RWPE2 (cell line): ENCODE results near the gene KRTAP24-1.

Source experiments
- ATAC-seq: fragments of 200-7000 bp; cut with Tn5 transposase; 3 replicates; pipeline ENCODE4 v1.9.1; 2021; ENCODE audit warnings: low read depth
- DNase-seq: peaks from one replicate; pipeline ENCODE4 v3.0.0-alpha.2; 2020; ENCODE audit warnings: low spot score
- H3K27ac ChIP-seq: fragments of 450-650 bp; 2 replicates; pipeline ENCODE4 v1.5.1; 2017; ENCODE audit warnings: mild to moderate bottlenecking; ENCODE audit not compliant: poor library complexity, severe bottlenecking
- H3K27me3 ChIP-seq: fragments of 250-450 bp; sonication (Bioruptor Pico); 2 replicates; pipeline ENCODE4 v1.5.1; 2021; ENCODE audit warnings: mild to moderate bottlenecking, moderate library complexity; ENCODE audit not compliant: insufficient read depth, poor library complexity, severe bottlenecking
- H3K36me3 ChIP-seq: fragments of 250-450 bp; sonication (Bioruptor Pico); 2 replicates; pipeline ENCODE4 v1.5.1; 2020; ENCODE audit warnings: low read depth, mild to moderate bottlenecking, moderate library complexity
- H3K4me1 ChIP-seq: fragments of 250-450 bp; sonication (Bioruptor Pico); 2 replicates; pipeline ENCODE4 v1.5.1; 2021; ENCODE audit warnings: mild to moderate bottlenecking, moderate library complexity; ENCODE audit not compliant: insufficient read depth, poor library complexity, severe bottlenecking
- H3K4me3 ChIP-seq: fragments of 250-450 bp; sonication (Bioruptor Pico); 2 replicates; pipeline ENCODE4 v1.5.1; 2021; ENCODE audit warnings: mild to moderate bottlenecking, moderate library complexity; ENCODE audit not compliant: severe bottlenecking
- H3K9me3 ChIP-seq: fragments of 250-450 bp; sonication (Bioruptor Pico); 2 replicates; pipeline ENCODE4 v1.5.1; 2021; ENCODE audit warnings: mild to moderate bottlenecking, moderate library complexity; ENCODE audit not compliant: severe bottlenecking
- CTCF ChIP-seq: fragments of 450-650 bp; IDR thresholded peaks from one replicate; pipeline ENCODE4 v1.5.1; 2017; ENCODE audit warnings: mild to moderate bottlenecking, moderate library complexity; ENCODE audit not compliant: poor library complexity, severe bottlenecking

KRTAP24-1 gene

GRCh38 chr21:30240661-30241060 is 42.1 kb downstream of the KRTAP24-1 start:
- Histone ChIP-seq H3K36me3 (no peaks in the 10 kb centered on the region), H3K9me3 (no peaks in the 10 kb centered on the region), H3K27ac (no peak overlapping the region), H3K27me3 (no peaks in the 10 kb centered on the region), H3K4me1 (peaks cover 1% of the 10 kb centered on the region), H3K4me3 (no peak overlapping the region)
- DNase-seq (no peak), ATAC-seq (no peak)
- no peak for TF ChIP-seq CTCF

DNA sequence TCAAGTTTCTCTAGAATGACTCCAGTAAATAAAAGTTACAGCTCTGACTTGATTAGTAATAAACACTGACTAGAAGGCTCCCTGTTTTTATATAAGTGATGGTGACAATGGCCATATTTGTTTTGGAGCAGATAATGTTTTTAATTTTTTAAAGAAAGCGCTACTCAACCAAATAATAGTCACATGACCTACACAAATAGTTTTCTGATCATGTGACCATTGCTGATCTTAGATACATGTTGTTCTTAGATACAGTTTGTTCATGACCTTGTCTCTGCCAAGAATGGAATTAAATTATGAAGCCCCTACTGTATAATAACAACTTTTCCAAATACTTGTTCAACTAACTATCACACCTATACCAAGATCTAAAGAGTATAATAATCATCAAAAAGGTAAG is 44.6 kb downstream of the KRTAP24-1 start:
- H3K36me3 ChIP-seq, result no peaks in the 10 kb centered on the region
- no peaks in the 10 kb centered on the region for H3K27me3 ChIP-seq
- H3K4me1 ChIP-seq, result peaks cover 17% of the 10 kb centered on the region
- H3K9me3 ChIP-seq, result no peaks in the 10 kb centered on the region
- H3K27ac ChIP-seq, result no peak overlapping the region
- DNase-seq (no peak), ATAC-seq (no peak)
- no peak overlapping the region for H3K4me3 ChIP-seq
- no peak for TF ChIP-seq CTCF

DNA sequence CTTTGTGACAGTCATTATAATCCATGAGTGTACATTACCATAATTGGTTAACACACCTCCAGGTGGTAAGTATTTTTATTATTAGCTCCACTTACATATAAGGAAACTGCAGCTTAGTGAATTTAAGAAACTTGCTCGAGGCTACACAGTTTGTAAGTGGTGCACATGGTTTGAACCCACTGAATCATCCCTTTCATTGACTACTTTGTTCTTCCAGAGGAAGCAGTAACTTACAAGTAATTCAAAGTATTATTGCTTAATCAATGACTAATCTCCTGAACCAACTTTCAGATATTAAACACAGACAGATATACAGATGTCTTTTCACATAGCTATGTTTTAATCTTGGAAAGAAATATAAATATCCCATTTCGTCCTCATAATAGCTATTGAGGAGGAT is 48.1 kb downstream of the KRTAP24-1 start:
- no peaks in the 10 kb centered on the region for H3K27me3 ChIP-seq
- H3K27ac ChIP-seq, result peak overlapping the region; percentile 82
- H3K36me3 ChIP-seq, result no peaks in the 10 kb centered on the region
- TF ChIP-seq CTCF, result no peak
- ATAC-seq (peak; percentile 97), DNase-seq (no peak)
- no peak overlapping the region for H3K4me3 ChIP-seq
- no peaks in the 10 kb centered on the region for H3K9me3 ChIP-seq
- H3K4me1 ChIP-seq, result peaks cover 17% of the 10 kb centered on the region

DNA sequence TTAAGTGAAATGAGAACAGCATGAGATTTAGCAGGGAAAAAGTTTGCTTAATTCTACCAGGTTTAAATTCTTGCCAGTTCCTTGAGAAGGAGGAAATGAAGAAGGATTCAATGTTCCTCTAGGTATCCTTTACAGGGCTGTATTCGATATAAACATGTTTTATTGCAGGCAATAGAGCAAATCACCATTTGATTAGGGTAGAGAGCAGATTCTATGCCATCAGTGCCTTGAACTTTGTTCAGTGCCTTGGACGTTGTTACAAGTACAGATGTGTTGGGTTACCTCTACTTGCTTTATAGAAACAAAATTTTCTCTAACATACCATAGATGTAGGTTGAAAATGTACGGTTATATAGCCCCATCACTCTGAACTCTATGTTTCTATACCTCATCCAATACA is 48.7 kb downstream of the KRTAP24-1 start:
- peak overlapping the region; percentile 82 for H3K27ac ChIP-seq
- ATAC-seq, result no peak
- peaks cover 17% of the 10 kb centered on the region for H3K4me1 ChIP-seq
- H3K9me3 ChIP-seq, result no peaks in the 10 kb centered on the region
- no peak for DNase-seq
- H3K36me3 ChIP-seq, result no peaks in the 10 kb centered on the region
- TF ChIP-seq CTCF, result no peak
- H3K27me3 ChIP-seq, result no peaks in the 10 kb centered on the region
- no peak overlapping the region for H3K4me3 ChIP-seq

GRCh38 chr21:30233228-30234020 is 49.3 kb downstream of the KRTAP24-1 start:
- peaks cover 18% of the 10 kb centered on the region for H3K4me1 ChIP-seq
- no peak overlapping the region for H3K4me3 ChIP-seq
- no peak for TF ChIP-seq CTCF
- DNase-seq, result no peak
- no peaks in the 10 kb centered on the region for H3K9me3 ChIP-seq
- H3K27ac ChIP-seq, result peak overlapping the region; percentile 82
- no peaks in the 10 kb centered on the region for H3K36me3 ChIP-seq
- H3K27me3 ChIP-seq, result no peaks in the 10 kb centered on the region
- no peak for ATAC-seq
